H1 (cell line): ENCODE measurements around the gene TNRC6C.

Experiments used
- ATF3 ChIP-seq: IDR thresholded peaks from 2 replicates; pipeline ENCODE4 v1.6.1; 2011; ENCODE audit warnings: low read depth, mild to moderate bottlenecking, low read length; ENCODE audit not compliant: insufficient read depth
- CTCF ChIP-seq, 3 experiments: IDR thresholded peaks; 1 replicate in 2 of 3; 2 replicates in 1 of 3; pipeline versions ENCODE4 v1.5.1 to v1.6.1; 2011; ENCODE audit warnings: low read length in 3 of 3, mild to moderate bottlenecking in 3 of 3, inconsistent platforms in 2 of 3, low read depth in 1 of 3, moderate library complexity in 1 of 3; ENCODE audit not compliant: insufficient read depth in 1 of 3; ENCODE audit errors: control extremely low read depth in 1 of 3
- POLR2AphosphoS5 ChIP-seq: IDR thresholded peaks from 2 replicates; pipeline ENCODE4 v1.6.1; 2011; ENCODE audit warnings: low read depth, low read length
- SIRT6 ChIP-seq: IDR thresholded peaks from one replicate; pipeline ENCODE4 v1.7.1; 2012; ENCODE audit warnings: low read length, inconsistent platforms

GRCh38 chr17:78114831-78115723 lies 156.6 kb downstream of the TNRC6C start:
- TF ChIP-seq CTCF (IDR thresholded peaks at IDR 0.05; ENCODE audit: control extremely low read depth in 1 of 3, insufficient read depth in 1 of 3, low read depth in 1 of 3, low read length in 3 of 3): no peak
- no peak for TF ChIP-seq ATF3
- TF ChIP-seq SIRT6: no peak
- TF ChIP-seq POLR2AphosphoS5: no peak
